ENCODE results near the gene GLYR1. TPM values are rescaled to one million over a fixed set of nuclear protein-coding genes. Genes with fewer than 3 reads are reported as not detected.

Gene GLYR1
- total RNA-seq, 1 experiment from 2014 or later, result 30.6 TPM

- Histone ChIP-seq H3K9me3 (ENCODE audit: low read length) (no peaks in the 10 kb centered on the region), H3K79me2 (ENCODE audit: low read length) (no peaks in the 10 kb centered on the region), H3K9me2 (replicated peaks; ENCODE audit: low read length) (no peaks in the 10 kb centered on the region), H2AFZ (ENCODE audit: low read length) (no peak overlapping the region), H4K20me1 (ENCODE audit: low read length) (no peaks in the 10 kb centered on the region), H3K27me3 (ENCODE audit: low read length) (no peaks in the 10 kb centered on the region), H3K9ac (ENCODE audit: low read length) (no peak overlapping the region), H3K36me3 (ENCODE audit: low read depth, low read length) (no peaks in the 10 kb centered on the region), H3F3A (ENCODE audit: low read length, unreplicated experiment) (no peaks in the 10 kb centered on the region), H3K4me1 (ENCODE audit: insufficient read depth, low read length) (peaks cover 8% of the 10 kb centered on the region; the same call in 1 of the 2 replicates), H3K4me2 (ENCODE audit: low read length) (no peak overlapping the region), H3K4me3 (ENCODE audit: low read length) (no peak overlapping the region), H3K27ac (ENCODE audit: low read length) (no peak overlapping the region)
- BruUV-seq (replicated peaks), result no TSS peak
- CTCF ChIA-PET, result no interaction called here
- POLR2A ChIA-PET (ENCODE audit: unreplicated experiment), result no interaction called here
- no peak for DNase-seq
- TF ChIP-seq EZH2 (IDR thresholded peaks at IDR 0.05; ENCODE audit: low read length, unreplicated experiment) (no peak), CTCF (conservative IDR thresholded peaks at IDR 0.05; ENCODE audit: low read depth, low read length) (no peak), EZH2phosphoT487 (IDR thresholded peaks at IDR 0.05; ENCODE audit: borderline replicate concordance, low read length) (no peak)
- ATAC-seq, result no peak
- intact Hi-C loops (cut with micrococcal nuclease), result no loop called here
Observed at GRCh38 chr16:4797805-4798252, 49.3 kb downstream of the GLYR1 start.

GRCh38 chr16:4796982-4797804 is 49.9 kb downstream of the GLYR1 start:
- H3K27ac ChIP-seq (ENCODE audit: low read length), result no peak overlapping the region
- ChIA-PET CTCF (no interaction called here), POLR2A (ENCODE audit: unreplicated experiment) (no interaction called here)
- no peaks in the 10 kb centered on the region for H3K9me3 ChIP-seq (ENCODE audit: low read length)
- BruUV-seq (replicated peaks), result no TSS peak
- H3K36me3 ChIP-seq (ENCODE audit: low read depth, low read length), result no peaks in the 10 kb centered on the region
- no peaks in the 10 kb centered on the region for H4K20me1 ChIP-seq (ENCODE audit: low read length)
- H3K9ac ChIP-seq (ENCODE audit: low read length), result no peak overlapping the region
- no peak for TF ChIP-seq EZH2phosphoT487 (IDR thresholded peaks at IDR 0.05; ENCODE audit: borderline replicate concordance, low read length)
- TF ChIP-seq EZH2 (IDR thresholded peaks at IDR 0.05; ENCODE audit: low read length, unreplicated experiment), result no peak
- TF ChIP-seq CTCF (conservative IDR thresholded peaks at IDR 0.05; ENCODE audit: low read depth, low read length), result no peak
- H3K4me3 ChIP-seq (ENCODE audit: low read length), result no peak overlapping the region
- H3K27me3 ChIP-seq (ENCODE audit: low read length), result no peaks in the 10 kb centered on the region
- H3K9me2 ChIP-seq (replicated peaks; ENCODE audit: low read length), result no peaks in the 10 kb centered on the region
- no peaks in the 10 kb centered on the region for H3K79me2 ChIP-seq (ENCODE audit: low read length)
- no peak overlapping the region for H2AFZ ChIP-seq (ENCODE audit: low read length)
- H3K4me1 ChIP-seq (ENCODE audit: insufficient read depth, low read length), result peaks cover 8% of the 10 kb centered on the region; the same call in 1 of the 2 replicates
- DNase-seq, result no peak
- no peaks in the 10 kb centered on the region for H3F3A ChIP-seq (ENCODE audit: low read length, unreplicated experiment)
- intact Hi-C loops (cut with micrococcal nuclease), result no loop called here
- no peak overlapping the region for H3K4me2 ChIP-seq (ENCODE audit: low read length)
- no peak for ATAC-seq

Data from PC-3 (cell line).